A549 (cell line): ENCODE results near the gene CPED1.

Experiments used
- CBX8 ChIP-seq: fragments of 200-600 bp; sonication (generic); IDR thresholded peaks from 2 replicates; pipeline ENCODE4 v1.6.1; 2016
- CEBPB ChIP-seq, 2 experiments: fragments of >200 bp in 1 of 2; sonication (Bioruptor Twin) in 1 of 2; formaldehyde crosslinking in 1 of 2; IDR thresholded peaks; 2 replicates each; pipeline ENCODE4 v1.6.1; 2012 to 2016
- CHD2 ChIP-seq: fragments of 150-350 bp; IDR thresholded peaks from 2 replicates; pipeline ENCODE4 v1.6.1; 2014; ENCODE audit warnings: low read length; ENCODE audit not compliant: partially characterized antibody
- FOXS1 ChIP-seq: fragments of 250-450 bp; sonication (Bioruptor Pico); IDR thresholded peaks from 2 replicates; pipeline ENCODE4 v1.5.0; 2020; ENCODE audit warnings: mild to moderate bottlenecking, moderate library complexity
- RCOR1 ChIP-seq: fragments of 150-350 bp; IDR thresholded peaks from 2 replicates; pipeline ENCODE4 v1.6.1; 2014; ENCODE audit warnings: antibody characterized with exemption, low read length, low read depth
- ZFP36 ChIP-seq: fragments of 450-650 bp; IDR thresholded peaks from 2 replicates; pipeline ENCODE4 v1.6.1; 2014; ENCODE audit warnings: borderline replicate concordance; ENCODE audit not compliant: partially characterized antibody
- TF ChIP-seq, protein P1 (sequence below): fragments of >200 bp; sonication (Bioruptor Twin); formaldehyde crosslinking; IDR thresholded peaks from 3 replicates; pipeline ENCODE4 v1.5.1; 2016
- TF ChIP-seq, protein P2 (sequence below): fragments of 200-600 bp; sonication (generic); IDR thresholded peaks from 2 replicates; pipeline ENCODE4 v1.6.1; 2016; ENCODE audit warnings: antibody characterized with exemption, mild to moderate bottlenecking, moderate library complexity
- TF ChIP-seq, protein P3 (sequence below): IDR thresholded peaks from 2 replicates; pipeline ENCODE4 v1.6.1; 2012

DNA sequence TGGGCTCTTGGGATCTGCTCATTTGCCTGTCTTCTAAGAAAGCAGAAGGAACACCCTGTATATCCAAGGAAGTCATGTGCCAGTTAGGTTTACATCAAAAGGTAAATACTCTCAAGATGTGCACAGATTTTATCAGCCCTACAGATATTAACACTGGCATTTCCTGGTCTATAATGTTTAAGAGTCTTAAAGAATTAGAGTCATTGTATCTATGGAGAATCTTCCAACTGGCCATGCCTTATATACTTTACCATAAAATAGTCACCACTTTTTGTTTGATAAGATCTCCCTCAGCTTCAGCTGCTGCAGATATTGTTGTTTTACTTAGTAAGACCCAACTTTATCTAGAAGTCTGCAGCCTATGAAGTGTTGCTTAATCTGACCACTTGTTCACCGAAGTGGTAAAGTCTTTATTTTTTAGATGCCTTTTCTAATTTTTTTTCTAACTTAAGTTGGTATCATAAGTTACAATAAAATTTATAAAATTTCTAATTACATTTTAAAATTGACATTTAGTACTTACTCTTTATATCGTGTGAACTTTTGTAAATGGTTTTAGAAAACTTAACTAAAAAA is 58.5 kb downstream of the CPED1 start:
- TF ChIP-seq CHD2 (no peak), CBX8 (no peak), ZFP36 (no peak), RCOR1 (no peak), FOXS1 (CRISPR knock-in tag) (no peak), CEBPB (IDR thresholded peaks at IDR 0.05) (no peak)
- TF ChIP-seq, protein P1, sequence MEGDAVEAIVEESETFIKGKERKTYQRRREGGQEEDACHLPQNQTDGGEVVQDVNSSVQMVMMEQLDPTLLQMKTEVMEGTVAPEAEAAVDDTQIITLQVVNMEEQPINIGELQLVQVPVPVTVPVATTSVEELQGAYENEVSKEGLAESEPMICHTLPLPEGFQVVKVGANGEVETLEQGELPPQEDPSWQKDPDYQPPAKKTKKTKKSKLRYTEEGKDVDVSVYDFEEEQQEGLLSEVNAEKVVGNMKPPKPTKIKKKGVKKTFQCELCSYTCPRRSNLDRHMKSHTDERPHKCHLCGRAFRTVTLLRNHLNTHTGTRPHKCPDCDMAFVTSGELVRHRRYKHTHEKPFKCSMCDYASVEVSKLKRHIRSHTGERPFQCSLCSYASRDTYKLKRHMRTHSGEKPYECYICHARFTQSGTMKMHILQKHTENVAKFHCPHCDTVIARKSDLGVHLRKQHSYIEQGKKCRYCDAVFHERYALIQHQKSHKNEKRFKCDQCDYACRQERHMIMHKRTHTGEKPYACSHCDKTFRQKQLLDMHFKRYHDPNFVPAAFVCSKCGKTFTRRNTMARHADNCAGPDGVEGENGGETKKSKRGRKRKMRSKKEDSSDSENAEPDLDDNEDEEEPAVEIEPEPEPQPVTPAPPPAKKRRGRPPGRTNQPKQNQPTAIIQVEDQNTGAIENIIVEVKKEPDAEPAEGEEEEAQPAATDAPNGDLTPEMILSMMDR: no peak
- TF ChIP-seq, protein P2, sequence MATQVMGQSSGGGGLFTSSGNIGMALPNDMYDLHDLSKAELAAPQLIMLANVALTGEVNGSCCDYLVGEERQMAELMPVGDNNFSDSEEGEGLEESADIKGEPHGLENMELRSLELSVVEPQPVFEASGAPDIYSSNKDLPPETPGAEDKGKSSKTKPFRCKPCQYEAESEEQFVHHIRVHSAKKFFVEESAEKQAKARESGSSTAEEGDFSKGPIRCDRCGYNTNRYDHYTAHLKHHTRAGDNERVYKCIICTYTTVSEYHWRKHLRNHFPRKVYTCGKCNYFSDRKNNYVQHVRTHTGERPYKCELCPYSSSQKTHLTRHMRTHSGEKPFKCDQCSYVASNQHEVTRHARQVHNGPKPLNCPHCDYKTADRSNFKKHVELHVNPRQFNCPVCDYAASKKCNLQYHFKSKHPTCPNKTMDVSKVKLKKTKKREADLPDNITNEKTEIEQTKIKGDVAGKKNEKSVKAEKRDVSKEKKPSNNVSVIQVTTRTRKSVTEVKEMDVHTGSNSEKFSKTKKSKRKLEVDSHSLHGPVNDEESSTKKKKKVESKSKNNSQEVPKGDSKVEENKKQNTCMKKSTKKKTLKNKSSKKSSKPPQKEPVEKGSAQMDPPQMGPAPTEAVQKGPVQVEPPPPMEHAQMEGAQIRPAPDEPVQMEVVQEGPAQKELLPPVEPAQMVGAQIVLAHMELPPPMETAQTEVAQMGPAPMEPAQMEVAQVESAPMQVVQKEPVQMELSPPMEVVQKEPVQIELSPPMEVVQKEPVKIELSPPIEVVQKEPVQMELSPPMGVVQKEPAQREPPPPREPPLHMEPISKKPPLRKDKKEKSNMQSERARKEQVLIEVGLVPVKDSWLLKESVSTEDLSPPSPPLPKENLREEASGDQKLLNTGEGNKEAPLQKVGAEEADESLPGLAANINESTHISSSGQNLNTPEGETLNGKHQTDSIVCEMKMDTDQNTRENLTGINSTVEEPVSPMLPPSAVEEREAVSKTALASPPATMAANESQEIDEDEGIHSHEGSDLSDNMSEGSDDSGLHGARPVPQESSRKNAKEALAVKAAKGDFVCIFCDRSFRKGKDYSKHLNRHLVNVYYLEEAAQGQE: no peak
- TF ChIP-seq, protein P3, sequence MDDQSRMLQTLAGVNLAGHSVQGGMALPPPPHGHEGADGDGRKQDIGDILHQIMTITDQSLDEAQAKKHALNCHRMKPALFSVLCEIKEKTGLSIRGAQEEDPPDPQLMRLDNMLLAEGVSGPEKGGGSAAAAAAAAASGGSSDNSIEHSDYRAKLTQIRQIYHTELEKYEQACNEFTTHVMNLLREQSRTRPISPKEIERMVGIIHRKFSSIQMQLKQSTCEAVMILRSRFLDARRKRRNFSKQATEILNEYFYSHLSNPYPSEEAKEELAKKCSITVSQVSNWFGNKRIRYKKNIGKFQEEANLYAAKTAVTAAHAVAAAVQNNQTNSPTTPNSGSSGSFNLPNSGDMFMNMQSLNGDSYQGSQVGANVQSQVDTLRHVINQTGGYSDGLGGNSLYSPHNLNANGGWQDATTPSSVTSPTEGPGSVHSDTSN: no peak
